ENCODE data around the gene AOPEP. TPM values are rescaled to one million over a fixed set of nuclear protein-coding genes. Genes with fewer than 3 reads are reported as not detected.

The AOPEP gene
- total RNA-seq, 2 experiments from 2014 or later, result 8.9 to 9.5 TPM

- POLR2A ChIA-PET, result no interaction called here
- CTCF ChIA-PET, result interaction anchor here (0.6 to 4.9 kb wide), 9 partner anchors 11 to 1278 kb away, joined by 3 to 47 read pairs (median 4); no protein-coding TSS in a partner anchor
- no peak overlapping the region for H3K4me3 Mint-ChIP-seq
Measured at GRCh38 chr9:94783928-94784327, 57.4 kb downstream of the AOPEP start.

GRCh38 chr9:94785215-94786169 is 59.0 kb downstream of the AOPEP start:
- intact Hi-C loops (cut with DNase I, micrococcal nuclease), result loop anchor here (10.0 kb wide), 1 partner anchor 219 kb away; no protein-coding TSS in a partner anchor
- DNase-seq (no peak), ATAC-seq (no peak)
- POLR2A ChIA-PET, result no interaction called here
- Mint-ChIP-seq H3K4me1 (peaks cover 11% of the 10 kb centered on the region), H3K27ac (no peak overlapping the region), H3K27me3 (no peaks in the 10 kb centered on the region), H3K9me3 (ENCODE audit: low read depth) (no peaks in the 10 kb centered on the region), H3K4me3 (no peak overlapping the region), H3K36me3 (ENCODE audit: low read depth) (peaks cover 3% of the 10 kb centered on the region)
- CTCF ChIA-PET, result no interaction called here

More at GRCh38 chr9:94783928-94784327, 57.4 kb downstream of the AOPEP start:
- H3K27ac Mint-ChIP-seq, result no peak overlapping the region
- H3K27me3 Mint-ChIP-seq, result no peaks in the 10 kb centered on the region
- ATAC-seq (no peak), DNase-seq (no peak)
- no peaks in the 10 kb centered on the region for H3K36me3 Mint-ChIP-seq (ENCODE audit: low read depth)
- no peaks in the 10 kb centered on the region for H3K9me3 Mint-ChIP-seq (ENCODE audit: low read depth)
- intact Hi-C loops (cut with DNase I, micrococcal nuclease), result loop anchor here (1.0 to 10.0 kb wide), 6 partner anchors 93 to 388 kb away; no protein-coding TSS in a partner anchor
- H3K4me1 Mint-ChIP-seq, result peaks cover 14% of the 10 kb centered on the region

- CTCF ChIA-PET, result no interaction called here
- intact Hi-C loops (cut with DNase I, micrococcal nuclease), result loop anchor here (10.0 kb wide), 1 partner anchor 218 kb away; no protein-coding TSS in a partner anchor
Measured at GRCh38 chr9:94786586-94786985, 60.1 kb downstream of the AOPEP start.

GRCh38 chr9:94787266-94787665 is 60.8 kb downstream of the AOPEP start:
- Mint-ChIP-seq H3K27me3 (no peaks in the 10 kb centered on the region), H3K9me3 (ENCODE audit: low read depth) (no peaks in the 10 kb centered on the region)
- POLR2A ChIA-PET, result no interaction called here

More at GRCh38 chr9:94786586-94786985, 60.1 kb downstream of the AOPEP start:
- POLR2A ChIA-PET, result no interaction called here
- no peaks in the 10 kb centered on the region for H3K27me3 Mint-ChIP-seq
- DNase-seq (no peak), ATAC-seq (no peak)
- H3K9me3 Mint-ChIP-seq (ENCODE audit: low read depth), result no peaks in the 10 kb centered on the region
- H3K4me1 Mint-ChIP-seq, result peaks cover 6% of the 10 kb centered on the region
- no peak overlapping the region for H3K4me3 Mint-ChIP-seq
- peaks cover 3% of the 10 kb centered on the region for H3K36me3 Mint-ChIP-seq (ENCODE audit: low read depth)
- H3K27ac Mint-ChIP-seq, result no peak overlapping the region

GRCh38 chr9:94788570-94789105 is 62.1 kb downstream of the AOPEP start:
- intact Hi-C loops (cut with DNase I, micrococcal nuclease), result loop anchor here (10.0 kb wide), 1 partner anchor 216 kb away; no protein-coding TSS in a partner anchor
- Mint-ChIP-seq H3K9me3 (ENCODE audit: low read depth) (no peaks in the 10 kb centered on the region), H3K27me3 (no peaks in the 10 kb centered on the region), H3K27ac (no peak overlapping the region), H3K4me3 (no peak overlapping the region), H3K4me1 (peaks cover 6% of the 10 kb centered on the region), H3K36me3 (ENCODE audit: low read depth) (peaks cover 15% of the 10 kb centered on the region)
- DNase-seq (no peak), ATAC-seq (no peak)
- ChIA-PET POLR2A (no interaction called here), CTCF (no interaction called here)

More at GRCh38 chr9:94787266-94787665, 60.8 kb downstream of the AOPEP start:
- H3K27ac Mint-ChIP-seq, result no peak overlapping the region
- H3K36me3 Mint-ChIP-seq (ENCODE audit: low read depth), result peaks cover 3% of the 10 kb centered on the region
- H3K4me3 Mint-ChIP-seq, result no peak overlapping the region
- CTCF ChIA-PET, result no interaction called here
- ATAC-seq, result no peak
- H3K4me1 Mint-ChIP-seq, result peaks cover 6% of the 10 kb centered on the region
- no peak for DNase-seq
- intact Hi-C loops (cut with DNase I, micrococcal nuclease), result loop anchor here (10.0 kb wide), 1 partner anchor 218 kb away; no protein-coding TSS in a partner anchor

- peaks cover 6% of the 10 kb centered on the region for H3K4me1 Mint-ChIP-seq
Measured at GRCh38 chr9:94791435-94791834, 64.9 kb downstream of the AOPEP start.

GRCh38 chr9:94792511-94792910 is 66.0 kb downstream of the AOPEP start:
- Mint-ChIP-seq H3K27me3 (no peaks in the 10 kb centered on the region), H3K36me3 (ENCODE audit: low read depth) (peaks cover 36% of the 10 kb centered on the region), H3K27ac (no peak overlapping the region), H3K4me3 (no peak overlapping the region), H3K9me3 (ENCODE audit: low read depth) (no peaks in the 10 kb centered on the region), H3K4me1 (no peaks in the 10 kb centered on the region)
- DNase-seq, result no peak
- CTCF ChIA-PET, result interaction anchor here (0.6 kb wide), 1 partner anchor 12 kb away, joined by 4 read pairs; no protein-coding TSS in a partner anchor
- no peak for ATAC-seq
- intact Hi-C loops (cut with DNase I, micrococcal nuclease), result no loop called here
- POLR2A ChIA-PET, result no interaction called here

More at GRCh38 chr9:94791435-94791834, 64.9 kb downstream of the AOPEP start:
- Mint-ChIP-seq H3K27ac (no peak overlapping the region), H3K36me3 (ENCODE audit: low read depth) (peaks cover 36% of the 10 kb centered on the region), H3K4me3 (no peak overlapping the region), H3K9me3 (ENCODE audit: low read depth) (no peaks in the 10 kb centered on the region), H3K27me3 (no peaks in the 10 kb centered on the region)
- no peak for ATAC-seq
- no peak for DNase-seq
- intact Hi-C loops (cut with DNase I, micrococcal nuclease), result no loop called here
- POLR2A ChIA-PET, result no interaction called here
- CTCF ChIA-PET, result interaction anchor here (1.4 kb wide), 1 partner anchor 11 kb away, joined by 3 read pairs; no protein-coding TSS in a partner anchor

- Mint-ChIP-seq H3K4me3 (no peak overlapping the region), H3K27me3 (no peaks in the 10 kb centered on the region), H3K9me3 (ENCODE audit: low read depth) (no peaks in the 10 kb centered on the region), H3K27ac (no peak overlapping the region), H3K36me3 (ENCODE audit: low read depth) (peaks cover 37% of the 10 kb centered on the region), H3K4me1 (no peaks in the 10 kb centered on the region)
- intact Hi-C loops (cut with DNase I, micrococcal nuclease), result no loop called here
- POLR2A ChIA-PET, result interaction anchor here (0.6 kb wide), 1 partner anchor 139 kb away, joined by 4 read pairs; no protein-coding TSS in a partner anchor
- CTCF ChIA-PET, result interaction anchor here (0.7 to 2.0 kb wide), 3 partner anchors 8 to 110 kb away, joined by 3 to 5 read pairs (median 5); no protein-coding TSS in a partner anchor
- no peak for ATAC-seq
- DNase-seq, result no peak
Measured at GRCh38 chr9:94794476-94795167, 68.1 kb downstream of the AOPEP start.

- Mint-ChIP-seq H3K4me1 (no peaks in the 10 kb centered on the region), H3K36me3 (ENCODE audit: low read depth) (peaks cover 53% of the 10 kb centered on the region), H3K27ac (no peak overlapping the region), H3K9me3 (ENCODE audit: low read depth) (no peaks in the 10 kb centered on the region), H3K27me3 (no peaks in the 10 kb centered on the region), H3K4me3 (no peak overlapping the region)
- ChIA-PET POLR2A (no interaction called here), CTCF (no interaction called here)
- no peak for DNase-seq
- no peak for ATAC-seq
- intact Hi-C loops (cut with DNase I, micrococcal nuclease), result no loop called here
Measured at GRCh38 chr9:94796687-94797086, 70.2 kb downstream of the AOPEP start.

GRCh38 chr9:94798201-94798600 is 71.7 kb downstream of the AOPEP start:
- H3K4me1 Mint-ChIP-seq, result peaks cover 13% of the 10 kb centered on the region
- ChIA-PET CTCF (interaction anchor here (1.1 kb wide), 1 partner anchor 331 kb away, joined by 3 read pairs; no protein-coding TSS in a partner anchor), POLR2A (no interaction called here)
- no peak overlapping the region for H3K4me3 Mint-ChIP-seq
- no peak overlapping the region for H3K27ac Mint-ChIP-seq
- no peaks in the 10 kb centered on the region for H3K27me3 Mint-ChIP-seq
- H3K36me3 Mint-ChIP-seq (ENCODE audit: low read depth), result peaks cover 50% of the 10 kb centered on the region
- DNase-seq (no peak), ATAC-seq (no peak)
- intact Hi-C loops (cut with DNase I, micrococcal nuclease), result no loop called here
- H3K9me3 Mint-ChIP-seq (ENCODE audit: low read depth), result no peaks in the 10 kb centered on the region

- ATAC-seq (no peak), DNase-seq (no peak)
- Mint-ChIP-seq H3K27me3 (no peaks in the 10 kb centered on the region), H3K4me3 (no peak overlapping the region), H3K4me1 (peaks cover 15% of the 10 kb centered on the region), H3K9me3 (ENCODE audit: low read depth) (no peaks in the 10 kb centered on the region), H3K27ac (no peak overlapping the region), H3K36me3 (ENCODE audit: low read depth) (peaks cover 45% of the 10 kb centered on the region)
- POLR2A ChIA-PET, result no interaction called here
- intact Hi-C loops (cut with DNase I, micrococcal nuclease), result no loop called here
- CTCF ChIA-PET, result no interaction called here
Measured at GRCh38 chr9:94798708-94799107, 72.2 kb downstream of the AOPEP start.

All from activated CD4-positive, alpha-beta T cell treated with anti-CD3 and anti-CD28 coated beads for 36 hours (primary cell).